HG02623 (cell line): Measurements from ENCODE around the gene RAB4A.

Experiments used
- ATAC-seq: cut with Tn5 transposase; IDR thresholded peaks from one replicate; pipeline ENCODE4 v1.9.1; 2021; ENCODE audit warnings: moderate library complexity; ENCODE audit not compliant: unreplicated experiment

Gene RAB4A

GRCh38 chr1:229328598-229329362 lies 57.9 kb downstream of the RAB4A start:
- ATAC-seq = no peak

GRCh38 chr1:229334269-229334668 lies 63.4 kb downstream of the RAB4A start:
- ATAC-seq = no peak

GRCh38 chr1:229334716-229335115 lies 63.8 kb downstream of the RAB4A start:
- no peak for ATAC-seq

GRCh38 chr1:229336345-229336744 lies 65.4 kb downstream of the RAB4A start:
- ATAC-seq = no peak

GRCh38 chr1:229339086-229339485 lies 68.2 kb downstream of the RAB4A start:
- no peak for ATAC-seq

GRCh38 chr1:229339520-229339919 lies 68.6 kb downstream of the RAB4A start:
- ATAC-seq = no peak

- ATAC-seq = no peak
Observed at GRCh38 chr1:229340496-229340895, 69.6 kb downstream of the RAB4A start.

DNA sequence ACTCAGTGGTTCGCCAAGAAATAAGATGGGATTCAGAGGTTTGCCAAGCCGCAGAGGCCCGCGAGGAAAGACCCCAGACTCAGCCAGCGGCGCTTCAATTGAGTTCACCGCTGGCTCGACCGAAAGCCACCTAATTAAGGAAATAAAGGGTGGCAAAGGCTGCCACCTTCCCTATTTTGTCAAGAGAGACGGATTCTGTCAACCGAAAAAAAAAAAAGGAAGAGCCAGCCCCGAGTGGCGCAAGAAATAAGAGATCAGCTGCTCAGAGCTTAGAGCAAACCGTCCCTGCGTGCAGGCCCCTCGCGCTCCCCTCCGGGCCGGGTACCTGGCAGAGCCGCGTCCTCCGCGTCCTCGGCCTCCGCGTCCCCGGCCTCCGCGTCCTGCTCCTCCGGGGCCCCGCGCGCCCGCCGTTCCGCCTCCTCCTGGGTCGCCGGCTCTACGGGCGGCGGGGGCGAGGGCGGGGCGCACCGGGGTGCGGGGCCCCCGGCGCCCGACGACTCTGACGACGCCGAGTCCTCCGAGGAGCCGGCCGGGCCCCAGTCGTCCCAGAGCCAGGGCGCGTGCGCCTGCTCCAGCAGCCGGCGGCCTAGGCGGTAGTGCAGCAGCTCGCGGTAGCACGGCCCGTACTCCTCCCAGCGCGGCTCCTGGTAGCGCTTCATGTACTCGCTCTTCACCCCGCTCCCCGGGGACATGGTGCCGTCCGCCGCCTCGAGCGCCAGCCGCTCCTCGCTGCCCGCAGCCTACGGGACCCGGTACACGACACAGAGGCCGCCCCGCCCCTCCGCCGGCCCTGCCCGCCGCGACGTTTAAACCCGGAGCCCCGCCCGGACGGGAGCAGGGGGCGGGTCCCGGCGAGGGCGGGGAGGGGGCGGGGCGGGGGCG lies 71.1 kb downstream of the RAB4A start:
- ATAC-seq = peak; percentile 69

- peak; percentile 37 for ATAC-seq
Observed at GRCh38 chr1:229342656-229343569, 72.0 kb downstream of the RAB4A start, which contains the start of gene CCSAP. TSS of gene CCSAP (minus strand) at chr1:229343047. CDS start at chr1:229342465, 582 bp downstream.

DNA sequence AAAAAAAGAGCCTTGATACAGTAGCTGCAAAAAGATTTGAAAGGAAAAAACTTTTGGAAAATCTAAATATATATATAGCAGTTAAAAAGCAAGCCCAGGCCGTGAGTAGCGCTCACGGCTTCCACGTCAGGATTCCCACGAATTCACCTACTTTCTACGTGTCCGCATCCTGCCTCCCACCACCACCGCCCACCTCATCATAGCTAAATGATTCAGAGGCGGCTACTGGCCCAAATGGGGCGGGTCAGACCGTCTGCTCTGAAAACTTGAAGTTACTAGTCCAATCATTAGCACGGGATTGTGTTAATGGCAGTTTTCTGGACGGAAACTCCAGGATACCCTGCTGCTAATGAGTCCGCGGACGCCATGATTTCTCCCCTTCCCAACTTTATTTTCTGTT lies 73.2 kb downstream of the RAB4A start:
- ATAC-seq = no peak

DNA sequence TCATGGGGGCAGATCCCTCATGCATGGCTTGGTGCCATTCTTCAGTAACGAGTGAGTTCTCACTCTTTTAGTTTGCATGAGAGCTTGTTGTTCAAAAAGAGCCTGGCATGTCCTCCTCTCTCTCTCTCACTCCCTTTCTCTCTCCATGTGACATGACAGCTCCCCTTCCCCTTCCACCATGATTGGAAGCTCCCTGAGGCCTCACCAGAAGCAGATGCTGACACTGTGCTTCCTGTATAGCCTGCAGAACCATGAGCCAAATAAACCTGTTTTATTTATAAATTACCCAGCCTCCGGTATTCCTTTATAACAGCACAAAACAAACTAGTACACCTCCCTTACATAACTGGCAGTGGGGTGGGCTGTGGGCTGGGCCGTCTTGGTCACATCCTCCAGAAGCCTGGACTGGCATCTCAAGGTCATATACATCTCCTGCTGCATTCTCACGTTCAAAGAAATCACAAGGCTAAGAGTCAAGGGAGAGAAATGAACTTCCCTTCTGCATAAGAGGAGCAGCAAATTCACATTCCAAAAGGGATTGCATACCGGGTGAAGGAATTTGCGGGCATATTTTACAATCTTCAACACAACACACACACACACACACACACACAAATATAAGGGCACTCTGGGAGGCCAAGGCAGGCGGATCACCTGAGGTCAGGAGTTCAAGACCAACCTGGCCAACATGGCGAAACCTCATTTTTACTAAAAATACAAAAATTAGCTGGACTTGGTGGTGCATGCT lies 74.2 kb downstream of the RAB4A start:
- no peak for ATAC-seq

- no peak for ATAC-seq
Observed at GRCh38 chr1:229347528-229347927, 76.6 kb downstream of the RAB4A start.

DNA sequence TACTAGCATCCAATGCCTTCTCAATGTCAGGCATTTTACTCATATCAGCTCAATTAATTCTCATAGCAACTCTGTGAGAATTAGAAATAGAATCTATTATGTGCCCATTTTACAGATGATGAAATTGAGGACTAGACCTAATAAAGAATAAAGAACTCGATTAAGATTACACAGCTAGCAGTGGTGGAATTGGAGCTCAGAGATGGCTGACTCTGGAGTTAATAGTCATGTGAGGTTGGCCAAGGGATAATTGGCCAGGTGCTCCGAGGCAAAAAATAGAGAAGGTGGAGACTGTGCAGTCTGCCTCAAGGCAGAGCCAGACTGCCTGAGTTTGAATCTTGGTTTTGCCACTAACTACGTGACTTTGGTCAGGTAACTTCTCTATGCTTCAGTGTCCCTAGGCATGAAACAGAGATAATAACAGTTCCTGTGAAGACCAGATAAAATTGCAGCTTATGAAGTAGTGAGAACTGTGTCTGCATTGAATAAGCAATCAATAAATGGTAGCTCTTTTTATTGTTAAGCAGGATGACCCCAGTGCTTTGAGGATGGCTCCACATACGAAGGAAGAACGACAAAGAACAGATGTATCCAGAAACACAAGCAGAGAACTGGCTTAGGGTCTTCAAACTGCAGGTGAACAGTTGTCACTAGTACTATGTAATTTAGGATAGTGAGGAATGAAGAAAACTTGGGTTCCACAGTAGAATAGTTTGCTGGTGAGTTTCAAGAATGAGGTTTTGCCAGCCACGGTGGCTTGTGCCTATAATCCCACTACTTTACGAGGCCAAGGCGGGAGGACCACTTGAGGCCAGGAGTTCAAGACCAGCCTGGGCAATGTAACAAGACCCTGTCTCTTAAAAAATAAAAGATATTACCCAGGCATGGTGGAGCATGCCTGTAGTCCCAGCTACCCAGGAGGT lies 78.8 kb downstream of the RAB4A start:
- ATAC-seq = no peak

GRCh38 chr1:229352975-229353374 lies 82.1 kb downstream of the RAB4A start:
- no peak for ATAC-seq

DNA sequence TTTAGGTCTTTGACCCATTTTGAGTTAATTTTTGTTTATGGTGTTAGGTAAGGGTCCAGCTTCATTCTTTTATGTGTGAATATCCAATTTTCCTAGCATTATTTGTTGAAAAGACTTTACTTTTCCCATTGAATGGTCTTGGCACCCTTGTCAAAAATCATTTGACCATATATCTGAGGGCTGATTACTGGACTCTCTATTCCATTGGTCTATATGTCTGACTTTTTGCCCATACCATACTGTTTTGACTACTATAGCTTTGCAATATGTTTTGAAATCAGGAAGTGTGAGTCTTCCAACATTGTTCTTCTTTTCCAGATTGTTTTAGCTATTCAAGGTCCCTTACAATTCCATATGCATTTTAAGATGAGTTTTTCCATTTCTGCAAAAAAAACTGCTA lies 83.3 kb downstream of the RAB4A start:
- no peak for ATAC-seq
